ENCODE data around the gene LHFPL2.

The LHFPL2 gene

GRCh38 chr5:78598973-78599372 lies 49.6 kb downstream of the LHFPL2 start:
- in situ Hi-C loops (cut with MboI; ENCODE audit: low sequenced_read_pairs), result no loop called here

- in situ Hi-C loops (cut with MboI; ENCODE audit: low sequenced_read_pairs), result no loop called here
These were observed 50.6 kb downstream of the LHFPL2 start for GRCh38 chr5:78597974-78598371.

- in situ Hi-C loops (cut with MboI; ENCODE audit: low sequenced_read_pairs), result no loop called here
These were observed 51.3 kb downstream of the LHFPL2 start for GRCh38 chr5:78597068-78597973.

GRCh38 chr5:78595458-78595921 lies 53.1 kb downstream of the LHFPL2 start:
- in situ Hi-C loops (cut with MboI; ENCODE audit: low sequenced_read_pairs), result no loop called here

- in situ Hi-C loops (cut with MboI; ENCODE audit: low sequenced_read_pairs), result no loop called here
These were observed 53.7 kb downstream of the LHFPL2 start for GRCh38 chr5:78594610-78595457.

- in situ Hi-C loops (cut with MboI; ENCODE audit: low sequenced_read_pairs), result no loop called here
These were observed 54.6 kb downstream of the LHFPL2 start for GRCh38 chr5:78594021-78594420.

- in situ Hi-C loops (cut with MboI; ENCODE audit: low sequenced_read_pairs), result no loop called here
These were observed 55.1 kb downstream of the LHFPL2 start for GRCh38 chr5:78593465-78593864.

- in situ Hi-C loops (cut with MboI; ENCODE audit: low sequenced_read_pairs), result no loop called here
These were observed 55.7 kb downstream of the LHFPL2 start for GRCh38 chr5:78592735-78593386.

- in situ Hi-C loops (cut with MboI; ENCODE audit: low sequenced_read_pairs), result no loop called here
These were observed 56.4 kb downstream of the LHFPL2 start for GRCh38 chr5:78591972-78592700.

GRCh38 chr5:78591138-78591612 lies 57.4 kb downstream of the LHFPL2 start:
- in situ Hi-C loops (cut with MboI; ENCODE audit: low sequenced_read_pairs), result no loop called here

GRCh38 chr5:78589923-78590322 lies 58.6 kb downstream of the LHFPL2 start:
- in situ Hi-C loops (cut with MboI; ENCODE audit: low sequenced_read_pairs), result no loop called here

GRCh38 chr5:78588507-78588906 lies 60.1 kb downstream of the LHFPL2 start:
- in situ Hi-C loops (cut with MboI; ENCODE audit: low sequenced_read_pairs), result no loop called here

GRCh38 chr5:78587775-78588291 lies 60.7 kb downstream of the LHFPL2 start:
- in situ Hi-C loops (cut with MboI; ENCODE audit: low sequenced_read_pairs), result no loop called here

- in situ Hi-C loops (cut with MboI; ENCODE audit: low sequenced_read_pairs), result no loop called here
These were observed 61.3 kb downstream of the LHFPL2 start for GRCh38 chr5:78587081-78587774.

- in situ Hi-C loops (cut with MboI; ENCODE audit: low sequenced_read_pairs), result no loop called here
These were observed 62.3 kb downstream of the LHFPL2 start for GRCh38 chr5:78586251-78586650.

- in situ Hi-C loops (cut with MboI; ENCODE audit: low sequenced_read_pairs), result no loop called here
These were observed 70.6 kb downstream of the LHFPL2 start for GRCh38 chr5:78578015-78578414.

GRCh38 chr5:78577071-78577807 lies 71.3 kb downstream of the LHFPL2 start:
- in situ Hi-C loops (cut with MboI; ENCODE audit: low sequenced_read_pairs), result no loop called here

- in situ Hi-C loops (cut with MboI; ENCODE audit: low sequenced_read_pairs), result no loop called here
These were observed 72.2 kb downstream of the LHFPL2 start for GRCh38 chr5:78576376-78576775.

GRCh38 chr5:78574731-78575161 lies 73.8 kb downstream of the LHFPL2 start:
- in situ Hi-C loops (cut with MboI; ENCODE audit: low sequenced_read_pairs), result no loop called here

Measured in HL-60/S4 treated with phorbol 12-myristate 13-acetate at 8.2 ng/mL for 4 days and 3 days (cell line).